HG03103 (cell line): ENCODE results near the gene CDH1.

Experiments used
- ATAC-seq: cut with Tn5 transposase; IDR thresholded peaks from one replicate; pipeline ENCODE4 v1.9.1; 2021; ENCODE audit warnings: low read depth; ENCODE audit not compliant: unreplicated experiment

The CDH1 gene

GRCh38 chr16:68759062-68759461 lies 22.0 kb downstream of the CDH1 start:
- ATAC-seq, result no peak

GRCh38 chr16:68760671-68761275 lies 23.7 kb downstream of the CDH1 start:
- peak; percentile 47 for ATAC-seq

GRCh38 chr16:68762996-68763756 lies 26.1 kb downstream of the CDH1 start:
- ATAC-seq, result no peak

- ATAC-seq, result no peak
Observed at GRCh38 chr16:68764862-68765261, 27.8 kb downstream of the CDH1 start.

- no peak for ATAC-seq
Observed at GRCh38 chr16:68767581-68767980, 30.5 kb downstream of the CDH1 start.

- no peak for ATAC-seq
Observed at GRCh38 chr16:68768175-68768574, 31.1 kb downstream of the CDH1 start.

GRCh38 chr16:68768771-68769170 lies 31.7 kb downstream of the CDH1 start:
- no peak for ATAC-seq

GRCh38 chr16:68770671-68771070 lies 33.6 kb downstream of the CDH1 start:
- no peak for ATAC-seq

- no peak for ATAC-seq
Observed at GRCh38 chr16:68772030-68772681, 35.1 kb downstream of the CDH1 start.

GRCh38 chr16:68772871-68773270 lies 35.8 kb downstream of the CDH1 start:
- ATAC-seq, result no peak

- ATAC-seq, result no peak
Observed at GRCh38 chr16:68774982-68775634, 38.0 kb downstream of the CDH1 start.

GRCh38 chr16:68776821-68777485 lies 39.9 kb downstream of the CDH1 start:
- ATAC-seq, result peak; percentile 70

- no peak for ATAC-seq
Observed at GRCh38 chr16:68778551-68779231, 41.6 kb downstream of the CDH1 start.

- ATAC-seq, result no peak
Observed at GRCh38 chr16:68779891-68780290, 42.8 kb downstream of the CDH1 start.

- ATAC-seq, result no peak
Observed at GRCh38 chr16:68781784-68782183, 44.7 kb downstream of the CDH1 start.

GRCh38 chr16:68782198-68783174 lies 45.4 kb downstream of the CDH1 start:
- peak; percentile 64 for ATAC-seq

GRCh38 chr16:68784226-68784625 lies 47.1 kb downstream of the CDH1 start:
- no peak for ATAC-seq

- no peak for ATAC-seq
Observed at GRCh38 chr16:68784721-68785120, 47.6 kb downstream of the CDH1 start.

GRCh38 chr16:68785715-68786114 lies 48.6 kb downstream of the CDH1 start:
- ATAC-seq, result no peak
